Esophagus squamous epithelium (tissue), 5 donors: ENCODE measurements around the gene REV1. TPM values are rescaled to one million over a fixed set of nuclear protein-coding genes. Genes with fewer than 3 reads are reported as not detected.

Source experiments
- DNase-seq: peaks from one replicate; lab custom pipeline; 2025; lab: John Stamatoyannopoulos, UW
- H3K27ac ChIP-seq, 4 donors: fragments of 200-600 bp; sonication (generic); one replicate each; pipeline ENCODE4 v1.5.1; 2016 to 2019; ENCODE audit warnings: mild to moderate bottlenecking in 1 of 4
- H3K27me3 ChIP-seq, 4 donors: fragments of 200-600 bp; sonication (generic); 1 replicate in 3 of 4; 2 replicates in 1 of 4; pipeline versions ENCODE4 v1.5.1 to v1.6.0; 2017 to 2021; ENCODE audit warnings: antibody characterized with exemption in 1 of 4
- H3K36me3 ChIP-seq, 3 donors: fragments of 200-600 bp; sonication (generic); one replicate each; pipeline ENCODE4 v1.5.1; 2016 to 2019
- H3K4me1 ChIP-seq, 3 donors: fragments of 200-600 bp; sonication (generic); one replicate each; pipeline ENCODE4 v1.5.1; 2017 to 2019
- H3K4me3 ChIP-seq, 4 donors: fragments of 200-600 bp; sonication (generic); 1 replicate in 3 of 4; 2 replicates in 1 of 4; pipeline ENCODE4 v1.5.1; 2016 to 2019; ENCODE audit warnings: mild to moderate bottlenecking in 2 of 4, moderate library complexity in 1 of 4
- H3K9me3 ChIP-seq, 3 donors: fragments of 200-600 bp; sonication (generic); one replicate each; pipeline ENCODE4 v1.5.1; 2016 to 2019
- POLR2A ChIP-seq, 4 donors: fragments of 450-650 bp; IDR thresholded peaks; one replicate each; pipeline ENCODE4 v1.6.1; 2017; ENCODE audit warnings: antibody characterized with exemption in 4 of 4, mild to moderate bottlenecking in 4 of 4, moderate library complexity in 3 of 4
- WGBS, 2 donors: methylation state at CpG; one replicate each; pipeline ENCODE4 v1.1.5; 2018; 5-methylcytosine and 5-hydroxymethylcytosine counted together
- intact Hi-C: fragments of 100-400 bp; cut with DNase I; formaldehyde crosslinking; loops from one replicate; pipeline ENCODE4 v1.15.0; 2022
- total RNA-seq, 4 donors: library from RNA; depleted of rRNA; stranded (reverse); fragments of >200 nt; gene quantifications; one replicate each; pipeline ENCODE4 v1.1.0, GENCODE V29; 2016
- TF ChIP-seq, protein P1 (sequence below), 6 experiments: fragments of 450-650 bp in 4 of 6; fragments of 200-600 bp in 2 of 6; sonication (generic) in 2 of 6; IDR thresholded peaks; one replicate each; pipeline ENCODE4 v1.5.1; 2016 to 2019; ENCODE audit warnings: antibody characterized with exemption in 6 of 6, mild to moderate bottlenecking in 4 of 6, moderate library complexity in 4 of 6
- donor health status: DM: yes; HTN: yes; CAD: no.

REV1 gene
- total RNA-seq, 4 donors from 2014 or later = 22.5 to 69.2 (median 39.8) TPM

DNA sequence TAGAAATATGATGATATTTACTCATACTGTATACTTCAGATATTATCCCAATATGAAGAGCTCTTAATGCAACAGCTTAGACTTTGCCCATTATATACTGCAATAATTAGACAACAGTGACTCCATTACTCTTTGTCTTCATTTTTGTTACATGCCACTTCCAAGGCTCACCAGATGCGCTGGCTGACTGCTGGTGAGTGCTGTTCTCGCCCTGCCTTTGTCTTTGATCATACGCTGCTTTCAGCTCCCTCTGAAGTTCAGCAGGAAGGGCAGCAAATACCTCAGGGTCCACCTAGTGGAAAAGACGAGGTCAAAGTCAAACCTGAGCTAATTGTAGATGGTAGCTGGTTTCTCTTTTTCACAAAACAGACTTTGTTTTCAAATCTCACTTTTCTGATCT, 86.3 kb downstream of the REV1 start:
- DNase-seq = no peak
- 71% methylated on average over 3 to 4 of the region's 4 CpGs for WGBS, 2 donors

GRCh38 chr2:99403084-99403483, 86.7 kb downstream of the REV1 start:
- Histone ChIP-seq H3K4me1 (peaks cover 0 to 29% (median 0%) of the 10 kb centered on the region in 3 donors), H3K27ac (no peak overlapping the region), H3K27me3 (no peaks in the 10 kb centered on the region), H3K4me3 (no peak overlapping the region), H3K36me3 (peaks cover 3 to 99% (median 48%) of the 10 kb centered on the region in 3 donors), H3K9me3 (no peaks in the 10 kb centered on the region)
- intact Hi-C loops = no loop called here
- no peak for TF ChIP-seq POLR2A (IDR thresholded peaks at IDR 0.05)
- TF ChIP-seq, protein P1, sequence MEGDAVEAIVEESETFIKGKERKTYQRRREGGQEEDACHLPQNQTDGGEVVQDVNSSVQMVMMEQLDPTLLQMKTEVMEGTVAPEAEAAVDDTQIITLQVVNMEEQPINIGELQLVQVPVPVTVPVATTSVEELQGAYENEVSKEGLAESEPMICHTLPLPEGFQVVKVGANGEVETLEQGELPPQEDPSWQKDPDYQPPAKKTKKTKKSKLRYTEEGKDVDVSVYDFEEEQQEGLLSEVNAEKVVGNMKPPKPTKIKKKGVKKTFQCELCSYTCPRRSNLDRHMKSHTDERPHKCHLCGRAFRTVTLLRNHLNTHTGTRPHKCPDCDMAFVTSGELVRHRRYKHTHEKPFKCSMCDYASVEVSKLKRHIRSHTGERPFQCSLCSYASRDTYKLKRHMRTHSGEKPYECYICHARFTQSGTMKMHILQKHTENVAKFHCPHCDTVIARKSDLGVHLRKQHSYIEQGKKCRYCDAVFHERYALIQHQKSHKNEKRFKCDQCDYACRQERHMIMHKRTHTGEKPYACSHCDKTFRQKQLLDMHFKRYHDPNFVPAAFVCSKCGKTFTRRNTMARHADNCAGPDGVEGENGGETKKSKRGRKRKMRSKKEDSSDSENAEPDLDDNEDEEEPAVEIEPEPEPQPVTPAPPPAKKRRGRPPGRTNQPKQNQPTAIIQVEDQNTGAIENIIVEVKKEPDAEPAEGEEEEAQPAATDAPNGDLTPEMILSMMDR (IDR thresholded peaks at IDR 0.05) = no peak
- DNase-seq = no peak

More for the DNA sequence above, 86.3 kb downstream of the REV1 start:
- intact Hi-C loops = no loop called here
- TF ChIP-seq, protein P1 (IDR thresholded peaks at IDR 0.05) = no peak
- no peak for TF ChIP-seq POLR2A (IDR thresholded peaks at IDR 0.05)
- Histone ChIP-seq H3K27me3 (no peaks in the 10 kb centered on the region), H3K27ac (peak overlapping the region in 2 of 4 donors; percentile 43 to 53), H3K9me3 (no peaks in the 10 kb centered on the region), H3K4me1 (peaks cover 0 to 29% (median 0%) of the 10 kb centered on the region in 3 donors), H3K4me3 (no peak overlapping the region), H3K36me3 (peaks cover 3 to 99% (median 44%) of the 10 kb centered on the region in 3 donors)

DNA sequence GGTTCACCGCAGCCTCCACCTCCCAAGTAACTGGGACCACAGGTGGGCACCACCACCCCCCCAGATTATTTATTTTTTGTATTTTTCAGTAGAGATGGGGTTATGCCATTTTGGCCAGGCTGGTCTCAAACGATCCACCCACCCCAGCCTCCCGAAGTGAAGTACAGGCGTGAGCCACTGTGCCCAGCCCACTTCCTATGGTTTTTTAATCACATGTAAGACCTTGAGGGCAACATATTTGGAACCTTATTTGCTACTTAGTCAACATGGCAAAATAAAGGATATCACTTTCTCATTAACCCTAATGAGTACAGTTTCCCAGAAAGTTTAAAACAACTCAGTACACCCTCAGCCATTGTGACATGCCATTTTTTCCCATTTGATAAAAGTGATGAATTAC, 88.0 kb downstream of the REV1 start:
- H3K4me3 ChIP-seq = no peak overlapping the region
- H3K27me3 ChIP-seq = no peaks in the 10 kb centered on the region
- no peak overlapping the region for H3K27ac ChIP-seq
- no peaks in the 10 kb centered on the region for H3K9me3 ChIP-seq
- no peak for TF ChIP-seq POLR2A (IDR thresholded peaks at IDR 0.05)
- TF ChIP-seq, protein P1 (IDR thresholded peaks at IDR 0.05) = no peak
- peaks cover 3 to 100% (median 48%) of the 10 kb centered on the region in 3 donors for H3K36me3 ChIP-seq
- intact Hi-C loops = no loop called here
- 79% methylated on average over 4 of the region's 4 CpGs for WGBS, 2 donors
- peaks cover 0 to 29% (median 0%) of the 10 kb centered on the region in 3 donors for H3K4me1 ChIP-seq
- no peak for DNase-seq

- intact Hi-C loops = no loop called here
- DNase-seq = no peak
- Histone ChIP-seq H3K9me3 (no peaks in the 10 kb centered on the region), H3K4me1 (peaks cover 0 to 20% (median 0%) of the 10 kb centered on the region in 3 donors), H3K36me3 (peaks cover 3 to 100% (median 51%) of the 10 kb centered on the region in 3 donors), H3K27ac (no peak overlapping the region), H3K4me3 (no peak overlapping the region), H3K27me3 (no peaks in the 10 kb centered on the region)
- TF ChIP-seq, protein P1 (IDR thresholded peaks at IDR 0.05) = no peak
- no peak for TF ChIP-seq POLR2A (IDR thresholded peaks at IDR 0.05)
- WGBS, 2 donors = 54 to 88% methylated on average over 2 of the region's 2 CpGs
Observed at GRCh38 chr2:99399795-99400194, 90.0 kb downstream of the REV1 start.

DNA sequence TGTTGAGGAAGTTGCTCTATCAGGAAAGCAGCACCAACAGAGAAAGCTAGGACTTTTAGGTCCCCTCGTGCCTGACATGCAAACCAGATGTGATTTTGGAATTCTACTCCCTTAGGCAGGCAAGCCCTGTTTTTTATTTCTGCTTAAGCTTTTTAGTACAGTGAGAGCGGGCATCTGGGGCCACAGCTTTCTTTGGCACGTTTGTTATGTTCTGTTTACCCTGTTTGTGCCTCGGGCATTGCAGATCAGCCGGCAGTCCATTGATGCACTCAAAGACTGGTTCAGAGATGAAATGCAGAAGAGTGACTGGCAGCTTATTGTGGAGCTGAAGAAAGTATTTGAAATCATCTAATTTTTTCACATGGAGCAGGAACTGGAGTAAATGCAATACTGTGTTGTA, 90.8 kb downstream of the REV1 start:
- Histone ChIP-seq H3K4me1 (peaks cover 0 to 12% (median 0%) of the 10 kb centered on the region in 3 donors), H3K4me3 (no peak overlapping the region), H3K9me3 (no peaks in the 10 kb centered on the region), H3K36me3 (peaks cover 6 to 100% (median 50%) of the 10 kb centered on the region in 3 donors), H3K27ac (no peak overlapping the region), H3K27me3 (no peaks in the 10 kb centered on the region)
- DNase-seq = no peak
- no peak for TF ChIP-seq POLR2A (IDR thresholded peaks at IDR 0.05)
- TF ChIP-seq, protein P1 (IDR thresholded peaks at IDR 0.05) = no peak
- 30 to 75% methylated on average over 5 of the region's 5 CpGs for WGBS, 2 donors
- intact Hi-C loops = no loop called here
